Caco-2 (cell line): ENCODE measurements around the gene HACL1. TPM values are rescaled to one million over a fixed set of nuclear protein-coding genes. Genes with fewer than 3 reads are reported as not detected.
"Not testable (repeated sequence)": the region's sequence is repeated elsewhere in the genome, so short reads cannot be mapped to it uniquely, and the experiment has no call there.

ENCODE experiments used
- BruUV-seq: library from RNA; stranded (reverse); fragments of 400-500 nt; replicated peaks from 2 replicates; lab custom pipeline; 2021; lab: Mats Ljungman, UMichigan
- CTCF ChIA-PET: fragments of 300-600 bp; sonication (Branson Sonifier 250); formaldehyde crosslinking; loops from one replicate; lab custom pipeline; 2022; ENCODE audit warnings: antibody characterized with exemption; lab: Charles Lee
- POLR2A ChIA-PET: fragments of 300-600 bp; sonication (Branson Sonifier 250); formaldehyde crosslinking; loops from one replicate; lab custom pipeline; 2022; ENCODE audit warnings: antibody characterized with exemption; lab: Charles Lee
- DNase-seq, 2 experiments: peaks; one replicate each; pipeline versions ENCODE4 v3.0.0 to v3.0.0-alpha.2; 2020 to 2022
- H3K27me3 ChIP-seq: replicated peaks from 2 replicates; pipeline ENCODE4 v1.6.0; 2011; ENCODE audit warnings: low read length; ENCODE audit not compliant: control insufficient read depth, insufficient read depth
- H3K36me3 ChIP-seq: 2 replicates; pipeline ENCODE4 v1.5.1; 2011; ENCODE audit warnings: low read length; ENCODE audit not compliant: control insufficient read depth, insufficient read depth
- H3K4me1 ChIP-seq: fragments of 250-450 bp; sonication (Bioruptor Pico); 2 replicates; pipeline ENCODE4 v1.5.1; 2020; ENCODE audit warnings: mild to moderate bottlenecking
- H3K4me3 ChIP-seq: 2 replicates; pipeline ENCODE4 v1.5.1; 2011; ENCODE audit warnings: low read depth, mild to moderate bottlenecking, control low read depth, low read length
- H3K9me3 ChIP-seq: fragments of 250-450 bp; sonication (Bioruptor Pico); 2 replicates; pipeline ENCODE4 v1.5.1; 2020; ENCODE audit warnings: mild to moderate bottlenecking, moderate library complexity
- H3K27ac Mint-ChIP-seq: one replicate; pipeline ENCODE4 v1.8.0; 2022; ENCODE audit warnings: mixed read lengths; ENCODE audit not compliant: unreplicated experiment
- H3K27me3 Mint-ChIP-seq: one replicate; pipeline ENCODE4 v1.8.0; 2022; ENCODE audit warnings: mixed read lengths; ENCODE audit not compliant: insufficient read depth, unreplicated experiment
- H3K36me3 Mint-ChIP-seq: one replicate; pipeline ENCODE4 v1.8.0; 2022; ENCODE audit warnings: mild to moderate bottlenecking, mixed read lengths; ENCODE audit not compliant: insufficient read depth, unreplicated experiment
- H3K4me1 Mint-ChIP-seq: one replicate; pipeline ENCODE4 v1.8.0; 2022; ENCODE audit warnings: low read depth, mixed read lengths; ENCODE audit not compliant: unreplicated experiment
- H3K4me3 Mint-ChIP-seq: one replicate; pipeline ENCODE4 v1.8.0; 2022; ENCODE audit warnings: mild to moderate bottlenecking, moderate library complexity, mixed read lengths; ENCODE audit not compliant: unreplicated experiment
- H3K9me3 Mint-ChIP-seq: one replicate; pipeline ENCODE4 v1.8.0; 2022; ENCODE audit warnings: mixed read lengths; ENCODE audit not compliant: unreplicated experiment
- CTCF ChIP-seq, 2 experiments: fragments of 200-600 bp in 1 of 2; IDR thresholded peaks; 1 replicate in 1 of 2; 2 replicates in 1 of 2; pipeline versions ENCODE4 v1.5.1 to v1.8.0; 2011 to 2022; ENCODE audit warnings: antibody characterized with exemption in 1 of 2, control low read depth in 1 of 2, inconsistent platforms in 1 of 2, low read depth in 1 of 2, low read length in 1 of 2, mild to moderate bottlenecking in 1 of 2, moderate library complexity in 1 of 2; ENCODE audit not compliant: insufficient read depth in 1 of 2, severe bottlenecking in 1 of 2, unreplicated experiment in 1 of 2
- intact Hi-C: fragments of 100-400 bp; cut with micrococcal nuclease; formaldehyde crosslinking; loops from one replicate; pipeline ENCODE4 v1.10.0; 2022; ENCODE audit not compliant: unreplicated experiment
- total RNA-seq: library from RNA; stranded (reverse); gene quantifications from 2 replicates; pipeline ENCODE4 v1.2.3, GENCODE V29; 2022

Gene HACL1
- total RNA-seq, 1 experiment from 2014 or later: 48.1 TPM

DNA sequence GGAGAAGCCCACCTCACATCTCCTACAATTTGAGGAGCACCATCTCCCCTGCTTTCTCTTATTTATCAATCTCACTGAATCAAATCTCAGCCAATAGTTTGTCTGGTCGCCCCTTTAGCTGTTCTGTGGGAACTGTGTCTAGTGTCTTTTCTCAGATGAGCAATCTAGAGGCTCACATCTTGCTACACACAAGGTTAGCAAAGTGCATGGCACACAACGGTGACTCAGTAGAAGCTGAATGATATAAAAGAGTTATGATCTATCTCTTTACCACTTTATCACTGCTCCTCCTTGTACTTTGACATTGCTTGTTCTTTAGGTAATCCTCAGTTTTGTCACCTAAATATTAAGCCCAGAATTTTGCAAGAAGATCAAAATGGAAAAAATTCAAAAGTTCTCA is 63.0 kb downstream of the HACL1 start:
- Mint-ChIP-seq H3K4me1 (no peaks in the 10 kb centered on the region), H3K36me3 (no peaks in the 10 kb centered on the region), H3K27ac (no peak overlapping the region), H3K27me3 (peaks cover 10% of the 10 kb centered on the region), H3K9me3 (no peaks in the 10 kb centered on the region), H3K4me3 (no peak overlapping the region)
- intact Hi-C loops: no loop called here
- no peaks in the 10 kb centered on the region for H3K36me3 ChIP-seq
- no peaks in the 10 kb centered on the region for H3K4me1 ChIP-seq
- H3K27me3 ChIP-seq: no peaks in the 10 kb centered on the region; the same call in 1 of the 2 replicates
- ChIA-PET CTCF (no interaction called here), POLR2A (no interaction called here)
- TF ChIP-seq CTCF (IDR thresholded peaks at IDR 0.05; ENCODE audit: insufficient read depth in 1 of 2, low read depth in 1 of 2, low read length in 1 of 2, severe bottlenecking in 1 of 2, unreplicated experiment in 1 of 2): no peak
- no peak for DNase-seq
- no peak overlapping the region for H3K4me3 ChIP-seq
- BruUV-seq: no TSS peak
- no peaks in the 10 kb centered on the region for H3K9me3 ChIP-seq

DNA sequence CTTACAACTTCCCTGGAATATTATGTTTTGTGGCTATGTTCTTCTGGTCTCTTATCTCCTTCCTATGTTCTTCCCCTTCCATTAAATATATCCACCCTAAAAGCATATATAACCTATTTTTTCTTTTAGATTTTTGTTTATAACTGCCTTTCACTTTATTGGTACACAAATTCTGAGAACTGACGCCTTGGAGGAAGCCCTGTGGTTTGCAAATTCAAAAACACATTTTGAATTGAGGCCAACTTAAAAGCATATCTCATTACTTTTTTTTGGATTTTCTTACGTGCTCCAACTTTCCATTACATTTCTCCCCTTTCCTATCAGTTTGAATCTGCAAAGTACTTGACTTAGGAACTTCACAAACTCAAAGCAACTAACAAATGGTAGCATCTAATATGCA is 64.5 kb downstream of the HACL1 start:
- Mint-ChIP-seq H3K27me3 (peaks cover 10% of the 10 kb centered on the region), H3K4me1 (no peaks in the 10 kb centered on the region), H3K4me3 (no peak overlapping the region), H3K9me3 (no peaks in the 10 kb centered on the region), H3K27ac (no peak overlapping the region), H3K36me3 (no peaks in the 10 kb centered on the region)
- Histone ChIP-seq H3K4me3 (no peak overlapping the region), H3K4me1 (no peaks in the 10 kb centered on the region), H3K27me3 (no peaks in the 10 kb centered on the region), H3K36me3 (no peaks in the 10 kb centered on the region), H3K9me3 (no peaks in the 10 kb centered on the region)
- POLR2A ChIA-PET: no interaction called here
- TF ChIP-seq CTCF (IDR thresholded peaks at IDR 0.05; ENCODE audit: insufficient read depth in 1 of 2, low read depth in 1 of 2, low read length in 1 of 2, severe bottlenecking in 1 of 2, unreplicated experiment in 1 of 2): no peak
- intact Hi-C loops: no loop called here
- DNase-seq: no peak
- CTCF ChIA-PET: no interaction called here
- no TSS peak for BruUV-seq

DNA sequence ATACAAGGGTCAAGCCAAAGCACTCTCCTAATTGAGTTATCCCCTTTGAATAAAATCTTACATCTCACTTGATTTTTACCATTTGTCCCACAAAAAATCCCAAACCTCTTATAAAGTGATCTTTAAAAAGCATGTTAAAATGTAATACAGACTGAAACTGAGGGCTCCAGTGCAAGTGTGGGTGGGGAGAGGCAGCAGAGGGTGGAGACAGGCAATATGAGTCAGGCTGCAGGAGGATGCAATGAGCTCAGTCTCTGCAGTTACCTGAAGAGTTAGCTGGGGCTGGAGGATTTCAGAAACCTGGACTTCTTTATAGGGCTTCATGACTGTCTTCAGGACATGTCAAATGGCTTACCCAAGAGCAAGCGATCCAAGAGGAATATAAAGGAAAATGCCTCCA is 65.6 kb downstream of the HACL1 start:
- Histone ChIP-seq H3K9me3 (no peaks in the 10 kb centered on the region), H3K27me3 (no peaks in the 10 kb centered on the region), H3K4me3 (no peak overlapping the region), H3K4me1 (no peaks in the 10 kb centered on the region), H3K36me3 (no peaks in the 10 kb centered on the region)
- no peaks in the 10 kb centered on the region for H3K9me3 Mint-ChIP-seq
- no peak overlapping the region for H3K27ac Mint-ChIP-seq
- DNase-seq: no peak
- no peak overlapping the region for H3K4me3 Mint-ChIP-seq
- ChIA-PET POLR2A (no interaction called here), CTCF (no interaction called here)
- peaks cover 10% of the 10 kb centered on the region for H3K27me3 Mint-ChIP-seq
- no peaks in the 10 kb centered on the region for H3K36me3 Mint-ChIP-seq
- TF ChIP-seq CTCF (IDR thresholded peaks at IDR 0.05; ENCODE audit: insufficient read depth in 1 of 2, low read depth in 1 of 2, low read length in 1 of 2, severe bottlenecking in 1 of 2, unreplicated experiment in 1 of 2): no peak
- intact Hi-C loops: no loop called here
- no TSS peak for BruUV-seq
- H3K4me1 Mint-ChIP-seq: no peaks in the 10 kb centered on the region

- H3K36me3 ChIP-seq, intact Hi-C loops, H3K27ac Mint-ChIP-seq, H3K36me3 Mint-ChIP-seq, H3K4me3 Mint-ChIP-seq, BruUV-seq, POLR2A ChIA-PET, H3K9me3 Mint-ChIP-seq, H3K4me3 ChIP-seq, H3K27me3 Mint-ChIP-seq, H3K27me3 ChIP-seq, H3K9me3 ChIP-seq, CTCF ChIA-PET, H3K4me1 Mint-ChIP-seq, DNase-seq, H3K4me1 ChIP-seq: not testable (repeated sequence)
These were observed 68.8 kb downstream of the HACL1 start for GRCh38 chr3:15532614-15533013.
